ENCODE data around the gene SHC4. TPM values are rescaled to one million over a fixed set of nuclear protein-coding genes. Genes with fewer than 3 reads are reported as not detected.

SHC4 gene
- total and polyA plus RNA-seq, 7 donors = 0.10 to 1.0 (median 0.25) TPM; not detected in 1

DNA sequence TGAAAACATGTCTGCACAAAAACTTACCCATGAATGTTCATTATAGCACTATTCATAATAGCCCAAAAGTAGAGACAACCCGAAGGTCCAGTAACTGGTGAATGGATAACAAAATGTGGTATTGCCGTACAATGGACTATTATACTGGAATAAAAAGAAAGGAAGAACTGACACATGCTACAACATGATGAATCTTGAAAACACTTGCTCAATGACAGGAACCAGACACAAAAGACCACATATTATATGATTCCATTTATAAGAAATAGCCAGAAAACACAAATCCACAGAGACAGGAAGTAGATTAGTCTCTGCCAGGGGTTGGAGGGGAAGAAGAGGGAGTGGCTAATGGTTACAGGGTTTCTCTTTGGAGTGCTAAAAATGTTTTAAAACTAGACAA lies 18.3 kb downstream of the SHC4 start:
- H3K27ac ChIP-seq = no peak overlapping the region
- ATAC-seq (no peak), DNase-seq (no peak)
- intact Hi-C loops (cut with DNase I) = no loop called here
- H3K4me1 ChIP-seq = no peaks in the 10 kb centered on the region
- H3K27me3 ChIP-seq (ENCODE audit: insufficient read depth in 3 of 3, low read length in 2 of 3) = no peaks in the 10 kb centered on the region
- 62 to 96% (median 90%) methylated on average over 2 of the region's 2 CpGs for WGBS, 3 donors
- H3K9me3 ChIP-seq = no peaks in the 10 kb centered on the region
- TF ChIP-seq, protein P1, sequence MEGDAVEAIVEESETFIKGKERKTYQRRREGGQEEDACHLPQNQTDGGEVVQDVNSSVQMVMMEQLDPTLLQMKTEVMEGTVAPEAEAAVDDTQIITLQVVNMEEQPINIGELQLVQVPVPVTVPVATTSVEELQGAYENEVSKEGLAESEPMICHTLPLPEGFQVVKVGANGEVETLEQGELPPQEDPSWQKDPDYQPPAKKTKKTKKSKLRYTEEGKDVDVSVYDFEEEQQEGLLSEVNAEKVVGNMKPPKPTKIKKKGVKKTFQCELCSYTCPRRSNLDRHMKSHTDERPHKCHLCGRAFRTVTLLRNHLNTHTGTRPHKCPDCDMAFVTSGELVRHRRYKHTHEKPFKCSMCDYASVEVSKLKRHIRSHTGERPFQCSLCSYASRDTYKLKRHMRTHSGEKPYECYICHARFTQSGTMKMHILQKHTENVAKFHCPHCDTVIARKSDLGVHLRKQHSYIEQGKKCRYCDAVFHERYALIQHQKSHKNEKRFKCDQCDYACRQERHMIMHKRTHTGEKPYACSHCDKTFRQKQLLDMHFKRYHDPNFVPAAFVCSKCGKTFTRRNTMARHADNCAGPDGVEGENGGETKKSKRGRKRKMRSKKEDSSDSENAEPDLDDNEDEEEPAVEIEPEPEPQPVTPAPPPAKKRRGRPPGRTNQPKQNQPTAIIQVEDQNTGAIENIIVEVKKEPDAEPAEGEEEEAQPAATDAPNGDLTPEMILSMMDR (IDR thresholded peaks at IDR 0.05) = no peak
- no peaks in the 10 kb centered on the region for H3K36me3 ChIP-seq (ENCODE audit: insufficient read depth in 1 of 2, low read depth in 1 of 2)
- H3K4me3 ChIP-seq = no peak overlapping the region

DNA sequence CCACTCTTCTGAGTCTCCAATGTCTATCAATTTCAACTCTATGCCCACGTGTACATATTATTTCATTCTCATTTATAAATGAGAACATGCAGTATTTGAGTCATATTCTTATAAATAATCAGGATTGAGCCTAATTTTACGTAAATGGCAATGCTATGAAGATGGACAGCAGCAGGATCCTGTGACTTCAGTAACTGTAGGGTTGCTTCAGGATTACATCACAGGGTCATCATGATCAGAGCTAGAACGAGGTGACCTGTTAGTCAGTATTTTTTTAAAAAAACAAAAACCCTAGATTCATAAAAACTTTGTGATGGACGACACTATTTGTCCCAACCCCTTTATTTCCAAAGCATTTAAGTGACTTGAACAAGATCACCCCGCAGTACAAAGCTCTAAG lies 21.8 kb downstream of the SHC4 start:
- DNase-seq (no peak), ATAC-seq (no peak)
- TF ChIP-seq, protein P1 (IDR thresholded peaks at IDR 0.05) = no peak
- intact Hi-C loops (cut with DNase I) = no loop called here
- Histone ChIP-seq H3K27me3 (ENCODE audit: insufficient read depth in 3 of 3, low read length in 2 of 3) (no peaks in the 10 kb centered on the region), H3K4me3 (no peak overlapping the region), H3K9me3 (no peaks in the 10 kb centered on the region), H3K27ac (no peak overlapping the region), H3K4me1 (no peaks in the 10 kb centered on the region), H3K36me3 (ENCODE audit: insufficient read depth in 1 of 2, low read depth in 1 of 2) (no peaks in the 10 kb centered on the region)
- WGBS, 3 donors = 74 to 78% (median 76%) methylated on average over 5 of the region's 5 CpGs

DNA sequence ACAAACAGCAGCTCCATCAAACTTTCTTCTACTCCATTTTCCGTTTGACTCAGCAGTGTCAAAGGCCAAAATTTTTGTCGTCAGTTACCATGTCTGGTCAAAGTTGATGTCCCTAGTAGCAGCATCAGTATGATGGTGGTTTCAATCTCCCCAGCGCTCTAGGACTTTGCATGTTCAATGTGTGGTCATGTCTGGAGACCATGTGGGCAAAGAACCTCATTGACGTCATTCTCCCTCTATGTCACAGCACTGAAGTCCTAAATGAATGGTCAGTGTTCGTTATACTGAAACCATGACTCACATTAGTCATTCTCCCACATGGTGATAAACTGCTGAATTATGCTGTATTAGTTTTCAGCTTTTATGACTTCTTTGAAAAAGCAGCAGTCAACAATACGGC lies 23.2 kb downstream of the SHC4 start:
- intact Hi-C loops (cut with DNase I) = no loop called here
- DNase-seq (no peak), ATAC-seq (no peak)
- Histone ChIP-seq H3K36me3 (ENCODE audit: insufficient read depth in 1 of 2, low read depth in 1 of 2) (no peaks in the 10 kb centered on the region), H3K4me3 (no peak overlapping the region), H3K27me3 (ENCODE audit: insufficient read depth in 3 of 3, low read length in 2 of 3) (peaks cover 0 to 6% (median 0%) of the 10 kb centered on the region in 3 donors), H3K27ac (no peak overlapping the region), H3K9me3 (no peaks in the 10 kb centered on the region), H3K4me1 (no peaks in the 10 kb centered on the region)
- WGBS, 3 donors = 70 to 74% (median 71%) methylated on average over 6 of the region's 6 CpGs
- TF ChIP-seq, protein P1 (IDR thresholded peaks at IDR 0.05) = no peak

DNA sequence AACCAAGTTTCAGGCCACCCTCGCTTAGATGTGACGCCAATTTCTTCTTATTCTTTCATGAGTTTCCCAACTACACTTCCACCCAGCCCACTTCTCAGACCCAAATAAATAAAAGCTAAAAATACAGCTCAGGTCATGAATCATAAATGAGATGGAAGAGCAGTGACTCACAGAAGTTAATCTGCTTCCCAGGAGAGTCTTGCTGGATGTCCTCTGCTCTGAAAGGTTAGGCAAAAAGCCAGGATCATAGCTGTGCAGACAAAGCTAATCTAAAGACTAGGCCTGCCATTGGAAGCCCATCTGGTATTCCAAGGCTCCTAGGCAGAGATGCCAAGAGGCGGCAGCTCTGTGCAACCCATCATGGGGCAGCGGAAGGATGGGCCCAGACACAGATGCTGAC lies 24.1 kb downstream of the SHC4 start:
- Histone ChIP-seq H3K4me1 (no peaks in the 10 kb centered on the region), H3K27me3 (ENCODE audit: insufficient read depth in 3 of 3, low read length in 2 of 3) (peaks cover 0 to 6% (median 0%) of the 10 kb centered on the region in 3 donors), H3K27ac (no peak overlapping the region), H3K4me3 (no peak overlapping the region), H3K9me3 (no peaks in the 10 kb centered on the region), H3K36me3 (ENCODE audit: insufficient read depth in 1 of 2, low read depth in 1 of 2) (no peaks in the 10 kb centered on the region)
- intact Hi-C loops (cut with DNase I) = no loop called here
- ATAC-seq (peak in 2 of 4 donors; percentile 23 to 27), DNase-seq (no peak)
- WGBS, 3 donors = 84 to 94% (median 93%) methylated on average over 4 of the region's 4 CpGs
- TF ChIP-seq, protein P1 (IDR thresholded peaks at IDR 0.05) = no peak

GRCh38 chr15:48937886-48938285 lies 25.8 kb downstream of the SHC4 start:
- no peaks in the 10 kb centered on the region for H3K36me3 ChIP-seq (ENCODE audit: insufficient read depth in 1 of 2, low read depth in 1 of 2)
- 87 to 91% (median 88%) methylated on average over 2 of the region's 2 CpGs for WGBS, 3 donors
- peaks cover 0 to 6% (median 0%) of the 10 kb centered on the region in 3 donors for H3K27me3 ChIP-seq (ENCODE audit: insufficient read depth in 3 of 3, low read length in 2 of 3)
- intact Hi-C loops (cut with DNase I) = no loop called here
- TF ChIP-seq, protein P1 (IDR thresholded peaks at IDR 0.05) = no peak
- H3K4me1 ChIP-seq = no peaks in the 10 kb centered on the region
- no peak overlapping the region for H3K27ac ChIP-seq
- no peak overlapping the region for H3K4me3 ChIP-seq
- H3K9me3 ChIP-seq = no peaks in the 10 kb centered on the region
- no peak for DNase-seq
- ATAC-seq = no peak

Measured in psoas muscle (tissue), 8 donors.